HepG2 (cell line): ENCODE data around the gene GLYR1. TPM values are rescaled to one million over a fixed set of nuclear protein-coding genes. Genes with fewer than 3 reads are reported as not detected.
A peak's percentile ranks its signal among the peaks of the same experiment; 100 is the strongest.

ENCODE experiments used
- AGO2 ChIP-seq: fragments of 200-400 bp; formaldehyde crosslinking; optimal IDR thresholded peaks from 2 replicates; pipeline ENCODE3; 2017; ENCODE audit warnings: mild to moderate bottlenecking, low read depth, low read length, moderate library complexity
- CEBPB ChIP-seq: IDR thresholded peaks from 2 replicates; pipeline ENCODE4 v1.6.1; 2011; ENCODE audit warnings: low read depth, low read length, improper control_type of control experiment, borderline replicate concordance
- CREBL2 ChIP-seq: sonication (generic); formaldehyde crosslinking; IDR thresholded peaks from 2 replicates; pipeline ENCODE4 v1.8.1; 2023; ENCODE audit warnings: missing genetic modification reagents, mild to moderate bottlenecking, borderline replicate concordance
- HES4 ChIP-seq: sonication (generic); formaldehyde crosslinking; IDR thresholded peaks from 2 replicates; pipeline ENCODE4 v1.9.0; 2021; ENCODE audit warnings: mild to moderate bottlenecking, missing genetic modification reagents, borderline replicate concordance
- KAT2B ChIP-seq: fragments of 150-350 bp; IDR thresholded peaks from 2 replicates; pipeline ENCODE4 v1.6.1; 2014; ENCODE audit warnings: low read depth, low read length, borderline replicate concordance
- RFXAP ChIP-seq: sonication (generic); formaldehyde crosslinking; IDR thresholded peaks from 2 replicates; pipeline ENCODE4 v1.4.0; 2020; ENCODE audit warnings: missing genetic modification reagents, borderline replicate concordance
- SAFB2 ChIP-seq: sonication (generic); formaldehyde crosslinking; IDR thresholded peaks from 2 replicates; pipeline ENCODE4 v1.5.1; 2020; ENCODE audit warnings: missing genetic modification reagents, low read depth, mild to moderate bottlenecking, borderline replicate concordance
- SP4 ChIP-seq: sonication (generic); formaldehyde crosslinking; IDR thresholded peaks from 2 replicates; pipeline ENCODE4 v1.8.1; 2023; ENCODE audit warnings: mild to moderate bottlenecking, missing genetic modification reagents
- ZNF30 ChIP-seq: sonication (generic); formaldehyde crosslinking; IDR thresholded peaks from 2 replicates; pipeline ENCODE4 v1.5.0; 2020; ENCODE audit warnings: mild to moderate bottlenecking, missing genetic modification reagents
- ZNF44 ChIP-seq: sonication (generic); formaldehyde crosslinking; IDR thresholded peaks from 2 replicates; pipeline ENCODE4 v1.5.1; 2020; ENCODE audit warnings: mild to moderate bottlenecking, missing genetic modification reagents
- ZNF460 ChIP-seq: sonication (generic); formaldehyde crosslinking; IDR thresholded peaks from 2 replicates; pipeline ENCODE4 v1.5.1; 2020; ENCODE audit warnings: missing genetic modification reagents, mild to moderate bottlenecking, borderline replicate concordance
- ZNF773 ChIP-seq: sonication (generic); formaldehyde crosslinking; IDR thresholded peaks from 2 replicates; pipeline ENCODE4 v1.4.0; 2020; ENCODE audit warnings: missing genetic modification reagents, borderline replicate concordance
- ZNF83 ChIP-seq: sonication (generic); formaldehyde crosslinking; IDR thresholded peaks from 2 replicates; pipeline ENCODE4 v1.4.0; 2020; ENCODE audit warnings: missing genetic modification reagents, mild to moderate bottlenecking, borderline replicate concordance
- ZSCAN20 ChIP-seq: sonication (generic); formaldehyde crosslinking; IDR thresholded peaks from 2 replicates; pipeline ENCODE4 v1.4.0; 2020; ENCODE audit warnings: missing genetic modification reagents, mild to moderate bottlenecking, borderline replicate concordance
- ZUFSP ChIP-seq: sonication (generic); formaldehyde crosslinking; IDR thresholded peaks from 2 replicates; pipeline ENCODE4 v1.9.0; 2021; ENCODE audit warnings: missing genetic modification reagents, mild to moderate bottlenecking, borderline replicate concordance
- polyA plus RNA-seq, 8 experiments: library from polyadenylated mRNA; depleted of rRNA in 3 of 8; stranded (reverse) in 7 of 8; unstranded in 1 of 8; fragments of >200 nt; fragmentation: Illumina TruSeq in 4 of 8; extraction: Trizol in 4 of 8; gene quantifications; 2 replicates each; pipeline versions ENCODE4 v1.2.1 to v1.2.3, GENCODE V29; 2011 to 2016; ENCODE audit warnings: low read depth in 4 of 8, missing spikeins in 1 of 8, mixed read lengths in 1 of 8; ENCODE audit not compliant: insufficient read depth in 1 of 8
- total RNA-seq, 5 experiments: library from RNA; depleted of rRNA; stranded (reverse); fragments of >200 nt; fragmentation: Illumina TruSeq; extraction: Trizol; gene quantifications; 2 replicates each; pipeline ENCODE4 v1.2.3, GENCODE V29; 2016; ENCODE audit warnings: low read depth in 1 of 5
- TF ChIP-seq, protein P1 (sequence below), 2 experiments: fragments of 450-650 bp in 1 of 2; sonication (generic) in 1 of 2; formaldehyde crosslinking; IDR thresholded peaks; 2 replicates each; pipeline versions ENCODE4 v1.5.0 to v1.8.0; 2020 to 2022; ENCODE audit warnings: mild to moderate bottlenecking in 1 of 2, missing genetic modification reagents in 1 of 2
- TF ChIP-seq, protein P2 (sequence below): IDR thresholded peaks from 2 replicates; pipeline ENCODE4 v1.6.1; 2016; ENCODE audit warnings: low read depth
- TF ChIP-seq, protein P3 (sequence below): sonication (generic); formaldehyde crosslinking; IDR thresholded peaks from 2 replicates; pipeline ENCODE4 v1.8.0; 2022; ENCODE audit warnings: mild to moderate bottlenecking, missing genetic modification reagents, borderline replicate concordance
- TF ChIP-seq, protein P4 (sequence below): sonication (generic); formaldehyde crosslinking; IDR thresholded peaks from 2 replicates; pipeline ENCODE4 v1.4.0; 2020; ENCODE audit warnings: missing genetic modification reagents

The GLYR1 gene
- total and polyA plus RNA-seq, 2 of the 13 experiments (the other 11 are each of a cell fraction or from before 2014, with no cell fraction given): 28.3 to 48.7 TPM

GRCh38 chr16:4846901-4847773 lies at the start of gene GLYR1, which contains the start of gene UBN1 (continued):
- TF ChIP-seq RFXAP (CRISPR knock-in tag): peak; percentile 93; the same call in 1 of the 2 replicates
- peak; percentile 80 for TF ChIP-seq SP4 (CRISPR knock-in tag)
- TF ChIP-seq ZNF773 (CRISPR knock-in tag): no peak; the same call in 1 of the 2 replicates
- TF ChIP-seq, protein P1, sequence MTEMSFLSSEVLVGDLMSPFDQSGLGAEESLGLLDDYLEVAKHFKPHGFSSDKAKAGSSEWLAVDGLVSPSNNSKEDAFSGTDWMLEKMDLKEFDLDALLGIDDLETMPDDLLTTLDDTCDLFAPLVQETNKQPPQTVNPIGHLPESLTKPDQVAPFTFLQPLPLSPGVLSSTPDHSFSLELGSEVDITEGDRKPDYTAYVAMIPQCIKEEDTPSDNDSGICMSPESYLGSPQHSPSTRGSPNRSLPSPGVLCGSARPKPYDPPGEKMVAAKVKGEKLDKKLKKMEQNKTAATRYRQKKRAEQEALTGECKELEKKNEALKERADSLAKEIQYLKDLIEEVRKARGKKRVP (CRISPR knock-in tag; IDR thresholded peaks at IDR 0.05): no peak
- TF ChIP-seq, protein P2, sequence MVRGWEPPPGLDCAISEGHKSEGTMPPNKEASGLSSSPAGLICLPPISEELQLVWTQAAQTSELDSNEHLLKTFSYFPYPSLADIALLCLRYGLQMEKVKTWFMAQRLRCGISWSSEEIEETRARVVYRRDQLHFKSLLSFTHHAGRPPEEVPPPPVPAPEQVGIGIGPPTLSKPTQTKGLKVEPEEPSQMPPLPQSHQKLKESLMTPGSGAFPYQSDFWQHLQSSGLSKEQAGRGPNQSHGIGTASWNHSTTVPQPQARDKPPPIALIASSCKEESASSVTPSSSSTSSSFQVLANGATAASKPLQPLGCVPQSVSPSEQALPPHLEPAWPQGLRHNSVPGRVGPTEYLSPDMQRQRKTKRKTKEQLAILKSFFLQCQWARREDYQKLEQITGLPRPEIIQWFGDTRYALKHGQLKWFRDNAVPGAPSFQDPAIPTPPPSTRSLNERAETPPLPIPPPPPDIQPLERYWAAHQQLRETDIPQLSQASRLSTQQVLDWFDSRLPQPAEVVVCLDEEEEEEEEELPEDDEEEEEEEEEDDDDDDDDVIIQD (CRISPR knock-in tag): no peak
- TF ChIP-seq, protein P3, sequence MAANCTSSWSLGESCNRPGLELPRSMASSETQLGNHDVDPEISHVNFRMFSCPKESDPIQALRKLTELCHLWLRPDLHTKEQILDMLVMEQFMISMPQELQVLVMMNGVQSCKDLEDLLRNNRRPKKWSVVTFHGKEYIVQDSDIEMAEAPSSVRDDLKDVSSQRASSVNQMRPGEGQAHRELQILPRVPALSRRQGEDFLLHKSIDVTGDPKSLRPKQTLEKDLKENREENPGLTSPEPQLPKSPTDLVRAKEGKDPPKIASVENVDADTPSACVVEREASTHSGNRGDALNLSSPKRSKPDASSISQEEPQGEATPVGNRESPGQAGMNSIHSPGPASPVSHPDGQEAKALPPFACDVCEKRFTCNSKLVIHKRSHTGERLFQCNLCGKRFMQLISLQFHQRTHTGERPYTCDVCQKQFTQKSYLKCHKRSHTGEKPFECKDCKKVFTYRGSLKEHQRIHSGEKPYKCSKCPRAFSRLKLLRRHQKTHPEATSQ: 0 out of 2 replicates have a peak, but pooled peaks have one; percentile 2
- TF ChIP-seq ZNF44 (CRISPR knock-in tag): no peak
- TF ChIP-seq CEBPB: no peak
- no peak for TF ChIP-seq ZNF460 (CRISPR knock-in tag)
- TF ChIP-seq, protein P4, sequence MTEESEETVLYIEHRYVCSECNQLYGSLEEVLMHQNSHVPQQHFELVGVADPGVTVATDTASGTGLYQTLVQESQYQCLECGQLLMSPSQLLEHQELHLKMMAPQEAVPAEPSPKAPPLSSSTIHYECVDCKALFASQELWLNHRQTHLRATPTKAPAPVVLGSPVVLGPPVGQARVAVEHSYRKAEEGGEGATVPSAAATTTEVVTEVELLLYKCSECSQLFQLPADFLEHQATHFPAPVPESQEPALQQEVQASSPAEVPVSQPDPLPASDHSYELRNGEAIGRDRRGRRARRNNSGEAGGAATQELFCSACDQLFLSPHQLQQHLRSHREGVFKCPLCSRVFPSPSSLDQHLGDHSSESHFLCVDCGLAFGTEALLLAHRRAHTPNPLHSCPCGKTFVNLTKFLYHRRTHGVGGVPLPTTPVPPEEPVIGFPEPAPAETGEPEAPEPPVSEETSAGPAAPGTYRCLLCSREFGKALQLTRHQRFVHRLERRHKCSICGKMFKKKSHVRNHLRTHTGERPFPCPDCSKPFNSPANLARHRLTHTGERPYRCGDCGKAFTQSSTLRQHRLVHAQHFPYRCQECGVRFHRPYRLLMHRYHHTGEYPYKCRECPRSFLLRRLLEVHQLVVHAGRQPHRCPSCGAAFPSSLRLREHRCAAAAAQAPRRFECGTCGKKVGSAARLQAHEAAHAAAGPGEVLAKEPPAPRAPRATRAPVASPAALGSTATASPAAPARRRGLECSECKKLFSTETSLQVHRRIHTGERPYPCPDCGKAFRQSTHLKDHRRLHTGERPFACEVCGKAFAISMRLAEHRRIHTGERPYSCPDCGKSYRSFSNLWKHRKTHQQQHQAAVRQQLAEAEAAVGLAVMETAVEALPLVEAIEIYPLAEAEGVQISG (CRISPR knock-in tag): peak; percentile 41; the same call in 1 of the 2 replicates
- no peak for TF ChIP-seq ZNF83
- no peak for TF ChIP-seq ZUFSP (CRISPR knock-in tag)
- no peak; the same call in 1 of the 2 replicates for TF ChIP-seq CREBL2 (CRISPR knock-in tag)
- TF ChIP-seq SAFB2 (CRISPR knock-in tag): no peak
- no peak for TF ChIP-seq ZNF30
- TF ChIP-seq AGO2: no peak
- 0 out of 2 replicates have a peak, but pooled peaks have one; percentile 31 for TF ChIP-seq HES4 (CRISPR knock-in tag)
- no peak for TF ChIP-seq KAT2B
- TF ChIP-seq ZSCAN20 (CRISPR knock-in tag): peak; percentile 36; the same call in 1 of the 2 replicates
